Neural progenitor cell (in vitro differentiated cells): ENCODE results near the gene APH1B. TPM values are rescaled to one million over a fixed set of nuclear protein-coding genes. Genes with fewer than 3 reads are reported as not detected.

Experiments used
- DNase-seq: peaks from one replicate; pipeline ENCODE4 v3.0.0-alpha.2; 2016; ENCODE audit warnings: low spot score
- H2AFZ ChIP-seq: fragments of 200-600 bp; sonication (generic); replicated peaks from 2 replicates; pipeline ENCODE4 v1.6.1; 2016; ENCODE audit warnings: antibody characterized with exemption
- H3F3A ChIP-seq: fragments of 200-600 bp; sonication (generic); 2 replicates; pipeline ENCODE4 v1.6.1; 2016; ENCODE audit warnings: antibody characterized with exemption, low read depth
- H3K27ac ChIP-seq: fragments of 200-600 bp; sonication (generic); 2 replicates; pipeline ENCODE4 v1.5.1; 2016; ENCODE audit warnings: mild to moderate bottlenecking
- H3K27me3 ChIP-seq: fragments of 200-600 bp; sonication (generic); 2 replicates; pipeline ENCODE4 v1.6.1; 2016; ENCODE audit warnings: mild to moderate bottlenecking, moderate library complexity
- H3K36me3 ChIP-seq: fragments of 200-600 bp; sonication (generic); 2 replicates; pipeline ENCODE4 v1.5.1; 2016
- H3K4me1 ChIP-seq: fragments of 200-600 bp; sonication (generic); 2 replicates; pipeline ENCODE4 v1.6.1; 2016; ENCODE audit warnings: mixed run types
- H3K4me2 ChIP-seq: fragments of 200-600 bp; sonication (generic); 2 replicates; pipeline ENCODE4 v1.6.1; 2016
- H3K4me3 ChIP-seq: fragments of 200-600 bp; sonication (generic); 2 replicates; pipeline ENCODE4 v1.5.1; 2016
- H3K79me2 ChIP-seq: fragments of 200-600 bp; sonication (generic); 2 replicates; pipeline ENCODE4 v1.6.1; 2016; ENCODE audit warnings: low read depth
- H3K9ac ChIP-seq: fragments of 200-600 bp; sonication (generic); 2 replicates; pipeline ENCODE4 v1.6.1; 2016
- H3K9me3 ChIP-seq: fragments of 200-600 bp; sonication (generic); 2 replicates; pipeline ENCODE4 v1.5.1; 2016; ENCODE audit warnings: low read depth
- H4K20me1 ChIP-seq: fragments of 200-600 bp; sonication (generic); 2 replicates; pipeline ENCODE4 v1.6.1; 2016; ENCODE audit warnings: low read depth
- H3K27ac Mint-ChIP-seq: 3 replicates; pipeline ENCODE4 v1.8.0; 2021; ENCODE audit warnings: mixed read lengths
- H3K27me3 Mint-ChIP-seq: 2 replicates; pipeline ENCODE4 v1.8.0; 2022; ENCODE audit warnings: low read depth, mild to moderate bottlenecking, inconsistent platforms, moderate library complexity, mixed read lengths; ENCODE audit not compliant: insufficient read depth
- H3K36me3 Mint-ChIP-seq: 3 replicates; pipeline ENCODE4 v1.8.0; 2021; ENCODE audit warnings: mixed read lengths
- H3K4me1 Mint-ChIP-seq: 3 replicates; pipeline ENCODE4 v1.8.0; 2021; ENCODE audit warnings: mixed read lengths
- H3K4me3 Mint-ChIP-seq: 3 replicates; pipeline ENCODE4 v1.8.0; 2021; ENCODE audit warnings: mild to moderate bottlenecking, moderate library complexity, mixed read lengths
- H3K9me3 Mint-ChIP-seq: 3 replicates; pipeline ENCODE4 v1.8.0; 2020; ENCODE audit warnings: mixed read lengths
- EZH2 ChIP-seq: fragments of 200-600 bp; sonication (generic); IDR thresholded peaks from 2 replicates; pipeline ENCODE4 v1.6.1; 2017; ENCODE audit warnings: antibody characterized with exemption, mild to moderate bottlenecking, moderate library complexity
- EZH2phosphoT487 ChIP-seq: fragments of 200-600 bp; sonication (generic); IDR thresholded peaks from 2 replicates; pipeline ENCODE4 v1.6.1; 2017; ENCODE audit warnings: antibody characterized with exemption
- total RNA-seq: library from RNA; depleted of rRNA; stranded (reverse); fragments of >200 nt; gene quantifications from 2 replicates; pipeline ENCODE4 v1.2.3, GENCODE V29; 2015; ENCODE audit warnings: low replicate concordance
- TF ChIP-seq, protein P1 (sequence below): fragments of 200-600 bp; sonication (generic); IDR thresholded peaks from 2 replicates; pipeline ENCODE4 v1.5.1; 2017; ENCODE audit warnings: antibody characterized with exemption, mild to moderate bottlenecking

Gene APH1B
- total RNA-seq, 1 donor from 2014 or later: 4.0 TPM

GRCh38 chr15:63241316-63241715, 36.1 kb upstream of the APH1B start:
- Histone ChIP-seq H3K4me3 (no peak overlapping the region), H3F3A (no peaks in the 10 kb centered on the region), H3K79me2 (peaks cover 59% of the 10 kb centered on the region), H3K9ac (no peak overlapping the region), H2AFZ (no peak overlapping the region), H3K4me1 (peaks cover 6% of the 10 kb centered on the region), H4K20me1 (no peaks in the 10 kb centered on the region), H3K36me3 (no peaks in the 10 kb centered on the region), H3K4me2 (no peak overlapping the region), H3K27me3 (no peaks in the 10 kb centered on the region), H3K27ac (no peak overlapping the region), H3K9me3 (peaks cover 5% of the 10 kb centered on the region)
- Mint-ChIP-seq H3K27me3 (peaks cover 4% of the 10 kb centered on the region), H3K36me3 (peaks cover 48% of the 10 kb centered on the region), H3K27ac (no peak overlapping the region), H3K9me3 (peaks cover 44% of the 10 kb centered on the region), H3K4me3 (no peak overlapping the region), H3K4me1 (peaks cover 10% of the 10 kb centered on the region)
- TF ChIP-seq EZH2: no peak
- no peak for DNase-seq

DNA sequence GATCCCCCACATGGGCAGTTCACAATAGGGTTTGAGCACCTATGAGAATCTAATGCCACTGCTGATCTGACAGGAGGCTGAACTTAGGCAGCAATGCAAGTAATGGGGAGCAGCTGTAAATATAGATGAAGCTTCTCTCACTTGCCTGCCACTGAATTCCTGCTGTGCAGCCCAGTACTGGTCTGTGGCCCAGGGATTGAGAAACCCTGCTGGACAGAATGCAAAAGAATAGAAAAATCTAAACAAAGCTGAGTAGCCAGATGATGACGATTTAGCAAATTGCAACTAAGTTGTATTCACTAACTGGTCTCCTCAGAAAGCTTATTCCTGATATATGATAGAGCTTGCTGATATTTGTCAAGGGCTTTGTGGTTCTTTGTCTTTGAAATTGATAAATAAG, 34.3 kb upstream of the APH1B start:
- no peak overlapping the region for H3K27ac ChIP-seq
- H3K9me3 ChIP-seq: peaks cover 5% of the 10 kb centered on the region
- H3K36me3 Mint-ChIP-seq: peaks cover 55% of the 10 kb centered on the region
- no peak overlapping the region for H3K4me3 ChIP-seq
- no peaks in the 10 kb centered on the region for H3K36me3 ChIP-seq
- H3K79me2 ChIP-seq: peaks cover 41% of the 10 kb centered on the region
- peaks cover 4% of the 10 kb centered on the region for H3K27me3 Mint-ChIP-seq
- no peaks in the 10 kb centered on the region for H4K20me1 ChIP-seq
- H3K4me1 Mint-ChIP-seq: peaks cover 10% of the 10 kb centered on the region
- H2AFZ ChIP-seq: no peak overlapping the region
- H3K27ac Mint-ChIP-seq: no peak overlapping the region
- no peaks in the 10 kb centered on the region for H3F3A ChIP-seq
- H3K4me1 ChIP-seq: peaks cover 6% of the 10 kb centered on the region
- H3K27me3 ChIP-seq: no peaks in the 10 kb centered on the region
- no peak overlapping the region for H3K4me3 Mint-ChIP-seq
- no peak for TF ChIP-seq EZH2
- TF ChIP-seq, protein P1, sequence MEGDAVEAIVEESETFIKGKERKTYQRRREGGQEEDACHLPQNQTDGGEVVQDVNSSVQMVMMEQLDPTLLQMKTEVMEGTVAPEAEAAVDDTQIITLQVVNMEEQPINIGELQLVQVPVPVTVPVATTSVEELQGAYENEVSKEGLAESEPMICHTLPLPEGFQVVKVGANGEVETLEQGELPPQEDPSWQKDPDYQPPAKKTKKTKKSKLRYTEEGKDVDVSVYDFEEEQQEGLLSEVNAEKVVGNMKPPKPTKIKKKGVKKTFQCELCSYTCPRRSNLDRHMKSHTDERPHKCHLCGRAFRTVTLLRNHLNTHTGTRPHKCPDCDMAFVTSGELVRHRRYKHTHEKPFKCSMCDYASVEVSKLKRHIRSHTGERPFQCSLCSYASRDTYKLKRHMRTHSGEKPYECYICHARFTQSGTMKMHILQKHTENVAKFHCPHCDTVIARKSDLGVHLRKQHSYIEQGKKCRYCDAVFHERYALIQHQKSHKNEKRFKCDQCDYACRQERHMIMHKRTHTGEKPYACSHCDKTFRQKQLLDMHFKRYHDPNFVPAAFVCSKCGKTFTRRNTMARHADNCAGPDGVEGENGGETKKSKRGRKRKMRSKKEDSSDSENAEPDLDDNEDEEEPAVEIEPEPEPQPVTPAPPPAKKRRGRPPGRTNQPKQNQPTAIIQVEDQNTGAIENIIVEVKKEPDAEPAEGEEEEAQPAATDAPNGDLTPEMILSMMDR: no peak
- TF ChIP-seq EZH2phosphoT487: no peak
- DNase-seq: no peak
- H3K9ac ChIP-seq: no peak overlapping the region
- no peak overlapping the region for H3K4me2 ChIP-seq
- peaks cover 37% of the 10 kb centered on the region for H3K9me3 Mint-ChIP-seq

GRCh38 chr15:63243776-63244175, 33.6 kb upstream of the APH1B start:
- Histone ChIP-seq H3K79me2 (peaks cover 34% of the 10 kb centered on the region), H3K4me3 (no peak overlapping the region), H3K9ac (no peak overlapping the region), H3F3A (no peaks in the 10 kb centered on the region), H3K36me3 (no peaks in the 10 kb centered on the region), H3K9me3 (peaks cover 5% of the 10 kb centered on the region), H4K20me1 (no peaks in the 10 kb centered on the region), H2AFZ (no peak overlapping the region), H3K4me2 (no peak overlapping the region), H3K27ac (peak overlapping the region; percentile 26), H3K4me1 (peaks cover 6% of the 10 kb centered on the region), H3K27me3 (no peaks in the 10 kb centered on the region)
- peaks cover 35% of the 10 kb centered on the region for H3K9me3 Mint-ChIP-seq
- peaks cover 12% of the 10 kb centered on the region for H3K4me1 Mint-ChIP-seq
- DNase-seq: no peak
- H3K27me3 Mint-ChIP-seq: peaks cover 4% of the 10 kb centered on the region
- TF ChIP-seq EZH2phosphoT487: no peak
- TF ChIP-seq, protein P1: no peak
- no peak for TF ChIP-seq EZH2
- H3K4me3 Mint-ChIP-seq: no peak overlapping the region
- peaks cover 59% of the 10 kb centered on the region for H3K36me3 Mint-ChIP-seq
- H3K27ac Mint-ChIP-seq: no peak overlapping the region

- H4K20me1 ChIP-seq: no peaks in the 10 kb centered on the region
- no peak overlapping the region for H3K4me3 Mint-ChIP-seq
- no peak for DNase-seq
- no peaks in the 10 kb centered on the region for H3K36me3 ChIP-seq
- no peaks in the 10 kb centered on the region for H3F3A ChIP-seq
- no peak overlapping the region for H3K9ac ChIP-seq
- H3K36me3 Mint-ChIP-seq: peaks cover 61% of the 10 kb centered on the region
- H3K4me2 ChIP-seq: no peak overlapping the region
- TF ChIP-seq EZH2phosphoT487 (no peak), EZH2 (no peak)
- TF ChIP-seq, protein P1: no peak
- H3K27ac ChIP-seq: peak overlapping the region; percentile 26
- peaks cover 5% of the 10 kb centered on the region for H3K9me3 ChIP-seq
- H3K4me1 Mint-ChIP-seq: peaks cover 14% of the 10 kb centered on the region
- H3K27me3 ChIP-seq: no peaks in the 10 kb centered on the region
- no peak overlapping the region for H3K27ac Mint-ChIP-seq
- H3K79me2 ChIP-seq: peaks cover 28% of the 10 kb centered on the region
- peaks cover 35% of the 10 kb centered on the region for H3K9me3 Mint-ChIP-seq
- peaks cover 4% of the 10 kb centered on the region for H3K27me3 Mint-ChIP-seq
- no peak overlapping the region for H3K4me3 ChIP-seq
- no peak overlapping the region for H2AFZ ChIP-seq
- H3K4me1 ChIP-seq: peaks cover 6% of the 10 kb centered on the region
Observed at GRCh38 chr15:63244399-63244798, 33.0 kb upstream of the APH1B start.
